HepG2 (cell line): ENCODE measurements around the gene TMEM253. TPM values are rescaled to one million over a fixed set of nuclear protein-coding genes. Genes with fewer than 3 reads are reported as not detected.

ENCODE experiments used
- HDAC2 ChIP-seq: sonication (generic); formaldehyde crosslinking; IDR thresholded peaks from 2 replicates; pipeline ENCODE4 v1.4.0; 2020; ENCODE audit warnings: missing genetic modification reagents
- MAZ ChIP-seq, 2 experiments: sonication (generic) in 1 of 2; formaldehyde crosslinking in 1 of 2; IDR thresholded peaks; 2 replicates each; pipeline versions ENCODE4 v1.5.0 to v1.6.1; 2012 to 2020; ENCODE audit warnings: low read depth in 2 of 2, mild to moderate bottlenecking in 2 of 2, borderline replicate concordance in 1 of 2, improper control_type of control experiment in 1 of 2, low read length in 1 of 2, missing genetic modification reagents in 1 of 2, moderate library complexity in 1 of 2
- MLLT10 ChIP-seq: sonication (generic); formaldehyde crosslinking; IDR thresholded peaks from 2 replicates; pipeline ENCODE4 v1.4.0; 2020; ENCODE audit warnings: missing genetic modification reagents
- MXD4 ChIP-seq: IDR thresholded peaks from 2 replicates; pipeline ENCODE4 v1.6.1; 2016; ENCODE audit warnings: mild to moderate bottlenecking, missing biosample characterization, missing genetic modification reagents
- NBN ChIP-seq: fragments of 450-650 bp; conservative IDR thresholded peaks from 2 replicates; pipeline ENCODE4 v1.6.1; 2017
- ONECUT2 ChIP-seq: sonication (generic); formaldehyde crosslinking; IDR thresholded peaks from 2 replicates; pipeline ENCODE4 v1.4.0; 2020; ENCODE audit warnings: missing genetic modification reagents
- PRMT3 ChIP-seq: sonication (generic); formaldehyde crosslinking; IDR thresholded peaks from 2 replicates; pipeline ENCODE4 v1.8.1; 2022; ENCODE audit warnings: low read depth, mild to moderate bottlenecking, moderate library complexity, missing genetic modification reagents, borderline replicate concordance
- RFX3 ChIP-seq: IDR thresholded peaks from 2 replicates; pipeline ENCODE4 v1.6.1; 2016; ENCODE audit warnings: missing biosample characterization, missing genetic modification reagents
- SALL2 ChIP-seq: sonication (generic); formaldehyde crosslinking; IDR thresholded peaks from 2 replicates; pipeline ENCODE4 v1.8.1; 2023; ENCODE audit warnings: mild to moderate bottlenecking, missing genetic modification reagents, inconsistent platforms
- SKI ChIP-seq: fragments of 450-650 bp; IDR thresholded peaks from one replicate; pipeline ENCODE4 v1.6.1; 2018; ENCODE audit warnings: mild to moderate bottlenecking; ENCODE audit not compliant: partially characterized antibody
- TBX2 ChIP-seq: sonication (generic); formaldehyde crosslinking; IDR thresholded peaks from 2 replicates; pipeline ENCODE4 v1.5.0; 2020; ENCODE audit warnings: missing genetic modification reagents, mild to moderate bottlenecking, borderline replicate concordance
- ZBTB3 ChIP-seq: sonication (generic); formaldehyde crosslinking; IDR thresholded peaks from 2 replicates; pipeline ENCODE4 v1.4.0; 2020; ENCODE audit warnings: low read depth, mild to moderate bottlenecking, moderate library complexity, missing genetic modification reagents, borderline replicate concordance
- ZC3H4 ChIP-seq: sonication (generic); formaldehyde crosslinking; IDR thresholded peaks from 2 replicates; pipeline ENCODE4 v1.4.0; 2020; ENCODE audit warnings: missing genetic modification reagents, borderline replicate concordance
- ZFP37 ChIP-seq: sonication (generic); formaldehyde crosslinking; IDR thresholded peaks from 2 replicates; pipeline ENCODE4 v1.4.0; 2020; ENCODE audit warnings: missing genetic modification reagents, borderline replicate concordance
- ZNF138 ChIP-seq: sonication (generic); formaldehyde crosslinking; IDR thresholded peaks from 2 replicates; pipeline ENCODE4 v1.5.0; 2020; ENCODE audit warnings: mild to moderate bottlenecking, low read depth, missing genetic modification reagents
- ZNF431 ChIP-seq: sonication (generic); formaldehyde crosslinking; IDR thresholded peaks from 2 replicates; pipeline ENCODE4 v1.9.0; 2022; ENCODE audit warnings: missing genetic modification reagents, low read depth, mild to moderate bottlenecking, borderline replicate concordance
- ZNF558 ChIP-seq: sonication (generic); formaldehyde crosslinking; IDR thresholded peaks from 2 replicates; pipeline ENCODE4 v1.9.0; 2022; ENCODE audit warnings: mild to moderate bottlenecking, missing genetic modification reagents, borderline replicate concordance
- ZNF572 ChIP-seq: sonication (generic); formaldehyde crosslinking; IDR thresholded peaks from 2 replicates; pipeline ENCODE4 v1.5.1; 2020; ENCODE audit warnings: mild to moderate bottlenecking, missing genetic modification reagents
- ZNF772 ChIP-seq: sonication (generic); formaldehyde crosslinking; IDR thresholded peaks from 2 replicates; pipeline ENCODE4 v1.5.0; 2020; ENCODE audit warnings: mild to moderate bottlenecking, missing genetic modification reagents
- polyA plus RNA-seq, 8 experiments: library from polyadenylated mRNA; depleted of rRNA in 3 of 8; stranded (reverse) in 7 of 8; unstranded in 1 of 8; fragments of >200 nt; fragmentation: Illumina TruSeq in 4 of 8; extraction: Trizol in 4 of 8; gene quantifications; 2 replicates each; pipeline versions ENCODE4 v1.2.1 to v1.2.3, GENCODE V29; 2011 to 2016; ENCODE audit warnings: low read depth in 4 of 8, missing spikeins in 1 of 8, mixed read lengths in 1 of 8; ENCODE audit not compliant: insufficient read depth in 1 of 8
- total RNA-seq, 5 experiments: library from RNA; depleted of rRNA; stranded (reverse); fragments of >200 nt; fragmentation: Illumina TruSeq; extraction: Trizol; gene quantifications; 2 replicates each; pipeline ENCODE4 v1.2.3, GENCODE V29; 2016; ENCODE audit warnings: low read depth in 1 of 5
- TF ChIP-seq, protein P1 (sequence below): sonication (generic); formaldehyde crosslinking; IDR thresholded peaks from 2 replicates; pipeline ENCODE4 v1.4.0; 2020; ENCODE audit warnings: missing genetic modification reagents
- TF ChIP-seq, protein P2 (sequence below), 2 experiments: IDR thresholded peaks; 2 replicates each; pipeline ENCODE4 v1.6.1; 2011 to 2012; ENCODE audit warnings: low read length in 2 of 2, borderline replicate concordance in 1 of 2, low read depth in 1 of 2, mild to moderate bottlenecking in 1 of 2, moderate library complexity in 1 of 2
- TF ChIP-seq, protein P3 (sequence below): sonication (generic); formaldehyde crosslinking; IDR thresholded peaks from 2 replicates; pipeline ENCODE4 v1.4.0; 2020; ENCODE audit warnings: missing genetic modification reagents, low read depth, mild to moderate bottlenecking, borderline replicate concordance

TMEM253 gene
- total and polyA plus RNA-seq, 2 of the 13 experiments (the other 11 are each of a cell fraction or from before 2014, with no cell fraction given), result 0.29 to 0.45 TPM

DNA sequence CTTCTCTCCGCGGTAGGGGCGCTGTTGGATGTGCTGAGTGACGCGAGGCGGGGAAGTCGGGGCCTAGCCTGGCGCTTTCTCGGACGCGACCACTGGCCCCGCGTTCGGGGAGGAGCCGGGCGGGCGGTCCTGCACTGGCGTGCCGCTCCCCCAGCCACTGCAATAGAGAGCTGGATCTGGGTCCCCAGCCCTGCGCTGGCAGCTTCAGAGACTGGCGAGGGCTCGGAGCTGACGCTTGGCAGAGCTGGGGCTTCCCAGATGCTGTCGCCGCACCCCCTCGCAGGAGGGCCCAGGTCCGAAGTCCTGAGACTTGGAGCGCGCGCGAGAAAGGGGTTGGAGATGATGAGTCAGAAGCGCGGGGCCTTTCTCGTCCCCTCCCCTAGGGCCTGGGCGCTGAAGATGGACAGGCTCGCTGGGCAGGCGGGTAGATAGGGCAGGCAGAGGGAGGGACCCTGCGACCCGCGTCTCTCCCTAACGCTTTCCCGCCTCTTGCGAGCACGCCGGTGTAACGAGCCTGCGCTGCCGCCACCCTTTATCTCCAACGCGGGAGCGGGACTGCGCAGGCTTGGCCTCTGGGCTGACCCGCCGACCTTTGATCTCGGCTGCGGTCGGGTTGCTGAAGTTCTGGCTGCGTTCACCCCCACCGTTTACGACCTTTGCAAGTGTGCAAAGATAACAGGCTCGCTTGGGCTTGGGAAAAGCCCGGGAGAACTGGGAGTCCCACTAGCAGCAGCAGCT lies 3.0 kb downstream of the TMEM253 start (continued):
- TF ChIP-seq, protein P1, sequence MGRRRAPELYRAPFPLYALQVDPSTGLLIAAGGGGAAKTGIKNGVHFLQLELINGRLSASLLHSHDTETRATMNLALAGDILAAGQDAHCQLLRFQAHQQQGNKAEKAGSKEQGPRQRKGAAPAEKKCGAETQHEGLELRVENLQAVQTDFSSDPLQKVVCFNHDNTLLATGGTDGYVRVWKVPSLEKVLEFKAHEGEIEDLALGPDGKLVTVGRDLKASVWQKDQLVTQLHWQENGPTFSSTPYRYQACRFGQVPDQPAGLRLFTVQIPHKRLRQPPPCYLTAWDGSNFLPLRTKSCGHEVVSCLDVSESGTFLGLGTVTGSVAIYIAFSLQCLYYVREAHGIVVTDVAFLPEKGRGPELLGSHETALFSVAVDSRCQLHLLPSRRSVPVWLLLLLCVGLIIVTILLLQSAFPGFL (CRISPR knock-in tag), result no peak
- TF ChIP-seq RFX3 (CRISPR knock-in tag) (peak; percentile 22; the same call in 1 of the 2 replicates), ZNF772 (CRISPR knock-in tag) (peak; percentile 100), ZNF138 (CRISPR knock-in tag) (peak; percentile 99), TBX2 (CRISPR knock-in tag) (peak; percentile 99), MXD4 (CRISPR knock-in tag) (peak; percentile 83), HDAC2 (CRISPR knock-in tag) (peak; percentile 81), NBN (no peak), ZBTB3 (peak; percentile 96), MAZ (IDR thresholded peaks at IDR 0.05; ENCODE audit: borderline replicate concordance, low read depth, low read length) (peak; percentile 74), MAZ (CRISPR knock-in tag; IDR thresholded peaks at IDR 0.05; ENCODE audit: low read depth) (peak; percentile 99), PRMT3 (CRISPR knock-in tag) (peak; percentile 97; the same call in 1 of the 2 replicates), ZNF431 (CRISPR knock-in tag) (peak; percentile 98), ZFP37 (CRISPR knock-in tag) (no peak; the same call in 1 of the 2 replicates), ZC3H4 (peak; percentile 87), SALL2 (CRISPR knock-in tag) (peak; percentile 90), ZNF572 (CRISPR knock-in tag) (0 out of 2 replicates have a peak, but pooled peaks have one; percentile 17), ZNF558 (CRISPR knock-in tag) (peak; percentile 99), MLLT10 (no peak), SKI (peak; percentile 77), ONECUT2 (CRISPR knock-in tag) (0 out of 2 replicates have a peak, but pooled peaks have one; percentile 61)
- TF ChIP-seq, protein P2, sequence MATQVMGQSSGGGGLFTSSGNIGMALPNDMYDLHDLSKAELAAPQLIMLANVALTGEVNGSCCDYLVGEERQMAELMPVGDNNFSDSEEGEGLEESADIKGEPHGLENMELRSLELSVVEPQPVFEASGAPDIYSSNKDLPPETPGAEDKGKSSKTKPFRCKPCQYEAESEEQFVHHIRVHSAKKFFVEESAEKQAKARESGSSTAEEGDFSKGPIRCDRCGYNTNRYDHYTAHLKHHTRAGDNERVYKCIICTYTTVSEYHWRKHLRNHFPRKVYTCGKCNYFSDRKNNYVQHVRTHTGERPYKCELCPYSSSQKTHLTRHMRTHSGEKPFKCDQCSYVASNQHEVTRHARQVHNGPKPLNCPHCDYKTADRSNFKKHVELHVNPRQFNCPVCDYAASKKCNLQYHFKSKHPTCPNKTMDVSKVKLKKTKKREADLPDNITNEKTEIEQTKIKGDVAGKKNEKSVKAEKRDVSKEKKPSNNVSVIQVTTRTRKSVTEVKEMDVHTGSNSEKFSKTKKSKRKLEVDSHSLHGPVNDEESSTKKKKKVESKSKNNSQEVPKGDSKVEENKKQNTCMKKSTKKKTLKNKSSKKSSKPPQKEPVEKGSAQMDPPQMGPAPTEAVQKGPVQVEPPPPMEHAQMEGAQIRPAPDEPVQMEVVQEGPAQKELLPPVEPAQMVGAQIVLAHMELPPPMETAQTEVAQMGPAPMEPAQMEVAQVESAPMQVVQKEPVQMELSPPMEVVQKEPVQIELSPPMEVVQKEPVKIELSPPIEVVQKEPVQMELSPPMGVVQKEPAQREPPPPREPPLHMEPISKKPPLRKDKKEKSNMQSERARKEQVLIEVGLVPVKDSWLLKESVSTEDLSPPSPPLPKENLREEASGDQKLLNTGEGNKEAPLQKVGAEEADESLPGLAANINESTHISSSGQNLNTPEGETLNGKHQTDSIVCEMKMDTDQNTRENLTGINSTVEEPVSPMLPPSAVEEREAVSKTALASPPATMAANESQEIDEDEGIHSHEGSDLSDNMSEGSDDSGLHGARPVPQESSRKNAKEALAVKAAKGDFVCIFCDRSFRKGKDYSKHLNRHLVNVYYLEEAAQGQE (IDR thresholded peaks at IDR 0.05; ENCODE audit: borderline replicate concordance in 1 of 2, low read depth in 1 of 2, low read length in 2 of 2), result peak in 1 of 2 experiments; percentile 75; a peak in 2 of 4 replicates
- TF ChIP-seq, protein P3, sequence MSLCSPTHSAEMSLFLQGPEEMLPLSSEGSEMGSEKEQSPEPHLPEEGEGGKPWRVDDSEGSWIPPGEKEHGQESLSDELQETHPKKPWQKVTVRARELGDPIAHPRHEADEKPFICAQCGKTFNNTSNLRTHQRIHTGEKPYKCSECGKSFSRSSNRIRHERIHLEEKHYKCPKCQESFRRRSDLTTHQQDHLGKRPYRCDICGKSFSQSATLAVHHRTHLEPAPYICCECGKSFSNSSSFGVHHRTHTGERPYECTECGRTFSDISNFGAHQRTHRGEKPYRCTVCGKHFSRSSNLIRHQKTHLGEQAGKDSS (CRISPR knock-in tag), result peak; percentile 91; the same call in 1 of the 2 replicates
